GM13976 (cell line): ENCODE results near the gene HPSE2.

Experiments used
- DNase-seq: peaks from one replicate; pipeline ENCODE4 v3.0.0; 2012; ENCODE audit warnings: low spot score
- in situ Hi-C: fragments of 300-500 bp; cut with MboI; formaldehyde crosslinking; loops from one replicate; pipeline ENCODE4 v1.12.0; 2022; ENCODE audit warnings: low sequenced_read_pairs, mixed read lengths, inconsistent platforms; ENCODE audit not compliant: unreplicated experiment
- TF ChIP-seq, protein P1 (sequence below): IDR thresholded peaks from 2 replicates; pipeline ENCODE4 v1.5.1; 2012; ENCODE audit warnings: borderline replicate concordance, mild to moderate bottlenecking; ENCODE audit not compliant: insufficient read depth; ENCODE audit errors: extremely low read depth, missing control alignments, control extremely low read depth

The HPSE2 gene

DNA sequence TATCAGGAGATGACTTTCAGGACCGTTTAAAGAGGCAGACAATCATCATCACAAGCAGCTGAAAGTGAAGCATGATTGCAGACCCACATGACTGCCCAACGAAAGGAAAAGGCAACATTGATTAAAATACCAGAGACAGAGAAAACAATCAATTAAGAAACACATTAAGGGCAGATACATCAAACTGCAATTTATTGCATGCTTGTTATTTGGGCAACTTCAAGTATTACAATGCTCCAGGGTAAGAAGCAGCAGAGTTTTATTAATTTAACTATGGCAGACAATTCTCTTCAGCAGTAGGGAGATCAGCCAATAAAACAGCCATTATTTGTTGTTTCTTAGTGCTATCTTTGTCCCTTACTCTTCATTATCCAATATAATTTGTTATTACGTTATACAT, 421.2 kb downstream of the HPSE2 start:
- in situ Hi-C loops, result no loop called here
- TF ChIP-seq, protein P1, sequence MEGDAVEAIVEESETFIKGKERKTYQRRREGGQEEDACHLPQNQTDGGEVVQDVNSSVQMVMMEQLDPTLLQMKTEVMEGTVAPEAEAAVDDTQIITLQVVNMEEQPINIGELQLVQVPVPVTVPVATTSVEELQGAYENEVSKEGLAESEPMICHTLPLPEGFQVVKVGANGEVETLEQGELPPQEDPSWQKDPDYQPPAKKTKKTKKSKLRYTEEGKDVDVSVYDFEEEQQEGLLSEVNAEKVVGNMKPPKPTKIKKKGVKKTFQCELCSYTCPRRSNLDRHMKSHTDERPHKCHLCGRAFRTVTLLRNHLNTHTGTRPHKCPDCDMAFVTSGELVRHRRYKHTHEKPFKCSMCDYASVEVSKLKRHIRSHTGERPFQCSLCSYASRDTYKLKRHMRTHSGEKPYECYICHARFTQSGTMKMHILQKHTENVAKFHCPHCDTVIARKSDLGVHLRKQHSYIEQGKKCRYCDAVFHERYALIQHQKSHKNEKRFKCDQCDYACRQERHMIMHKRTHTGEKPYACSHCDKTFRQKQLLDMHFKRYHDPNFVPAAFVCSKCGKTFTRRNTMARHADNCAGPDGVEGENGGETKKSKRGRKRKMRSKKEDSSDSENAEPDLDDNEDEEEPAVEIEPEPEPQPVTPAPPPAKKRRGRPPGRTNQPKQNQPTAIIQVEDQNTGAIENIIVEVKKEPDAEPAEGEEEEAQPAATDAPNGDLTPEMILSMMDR, result no peak
- no peak for DNase-seq

DNA sequence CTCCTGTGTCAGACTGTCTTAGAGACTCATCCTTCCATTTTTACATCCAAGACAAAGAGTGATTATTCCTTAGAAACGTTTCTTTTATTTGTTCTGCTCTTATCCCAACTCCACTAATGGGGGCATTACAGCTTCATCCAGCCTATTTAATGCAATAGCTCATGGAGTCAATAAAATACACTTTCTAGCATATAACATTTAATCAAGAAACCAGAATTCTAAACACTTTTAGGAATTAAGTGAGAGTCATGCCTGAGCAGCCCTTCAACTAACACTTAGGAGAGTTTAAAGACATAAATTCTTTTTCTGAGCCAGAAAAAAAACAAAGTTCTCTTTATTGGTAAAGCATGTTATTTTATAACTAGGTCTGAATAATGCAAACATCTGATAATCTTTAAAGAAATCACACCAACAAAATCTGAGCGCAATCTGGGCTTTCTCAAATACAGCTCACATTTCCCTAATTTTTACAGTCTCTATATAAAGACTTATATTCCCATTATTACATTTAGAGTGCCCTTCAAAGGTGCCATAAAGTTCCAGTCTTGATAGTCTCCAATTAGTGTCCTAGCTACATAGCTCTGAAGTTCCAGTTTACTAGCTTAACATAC, 427.3 kb downstream of the HPSE2 start:
- in situ Hi-C loops, result no loop called here
- TF ChIP-seq, protein P1, result no peak
- no peak for DNase-seq

DNA sequence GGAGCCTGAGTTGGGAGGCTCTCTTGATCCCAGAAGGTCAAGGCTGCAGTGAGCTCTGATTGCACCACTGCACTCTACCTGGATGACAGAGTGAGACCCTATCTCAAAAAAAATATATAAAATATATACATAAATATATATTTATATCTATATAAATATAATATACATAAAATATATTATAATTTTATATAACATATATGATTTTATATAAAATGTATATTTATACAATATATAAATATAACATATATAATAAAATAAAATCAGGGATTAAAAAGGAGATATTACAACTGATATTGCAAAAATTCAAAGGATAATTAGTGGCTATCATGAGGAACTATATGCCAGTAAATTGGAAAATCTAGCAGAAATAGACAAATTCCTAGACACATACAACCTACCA, 435.4 kb downstream of the HPSE2 start:
- TF ChIP-seq, protein P1, result no peak
- no peak for DNase-seq
- in situ Hi-C loops, result no loop called here

DNA sequence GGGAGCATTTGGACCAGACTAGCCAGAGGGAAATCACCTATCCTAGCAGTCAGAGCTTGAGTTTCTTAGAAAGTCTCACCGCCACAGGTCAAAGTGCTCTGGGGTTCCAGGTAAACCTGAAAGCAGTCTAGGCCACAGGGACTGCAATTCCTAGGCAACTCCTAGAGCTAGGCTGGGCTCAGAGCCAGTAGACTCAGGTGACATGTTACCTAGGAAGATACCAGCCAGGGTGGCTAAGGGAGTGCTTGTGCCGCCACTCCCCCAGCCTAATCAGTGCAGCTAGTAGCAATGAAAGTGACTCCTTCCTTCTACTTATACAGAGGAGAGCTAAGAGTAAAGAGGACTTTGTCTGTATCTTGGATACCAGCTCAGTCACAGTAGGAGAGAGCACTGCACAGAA, 440.2 kb downstream of the HPSE2 start:
- in situ Hi-C loops, result no loop called here
- TF ChIP-seq, protein P1, result no peak
- DNase-seq, result no peak

DNA sequence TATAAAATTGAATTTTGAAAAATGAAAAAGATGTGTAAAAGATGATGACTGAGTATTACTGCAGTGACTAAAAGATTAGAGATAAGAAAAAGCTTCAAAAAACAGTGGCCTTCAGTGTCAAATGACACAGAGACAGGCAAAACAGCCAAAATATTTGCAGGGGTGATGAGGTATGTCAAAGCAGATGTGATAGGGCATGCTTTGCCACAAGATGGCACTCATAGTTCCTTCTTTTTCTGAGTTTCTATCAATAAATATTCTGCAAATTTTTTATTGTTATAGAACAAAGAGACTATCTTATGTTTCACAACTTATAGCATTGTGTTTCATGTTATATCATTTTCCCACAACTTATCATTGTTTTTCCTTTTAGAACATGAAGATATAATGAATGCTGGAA, 444.8 kb downstream of the HPSE2 start:
- TF ChIP-seq, protein P1, result no peak
- in situ Hi-C loops, result no loop called here
- peak; percentile 18 for DNase-seq

DNA sequence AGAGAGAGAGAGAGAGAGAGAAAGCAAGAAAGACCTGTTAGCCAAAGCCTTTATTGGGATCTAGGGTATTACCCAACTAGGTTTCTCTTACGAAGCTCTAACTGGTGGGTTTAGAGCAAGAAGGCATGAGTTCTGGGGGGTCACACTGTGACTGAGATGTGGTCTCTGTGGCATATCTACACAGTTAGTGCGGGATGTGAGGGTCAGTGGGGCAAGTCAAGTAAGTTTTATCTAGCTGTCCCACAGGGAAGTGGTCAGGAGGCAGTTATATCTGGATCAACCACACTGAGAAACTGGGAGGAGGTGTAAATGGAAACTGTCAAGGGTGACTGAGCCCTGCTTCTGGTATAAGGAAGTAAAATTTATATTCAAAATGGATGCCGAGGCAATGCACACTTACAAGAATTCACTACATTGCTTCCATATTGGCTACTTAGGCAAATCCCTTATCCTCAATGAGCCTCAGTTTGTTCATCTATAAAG, 457.3 kb downstream of the HPSE2 start:
- in situ Hi-C loops, result no loop called here
- TF ChIP-seq, protein P1, result no peak
- no peak for DNase-seq
